ENCODE data around the gene GLIS1.

- TF ChIP-seq EP300 (IDR thresholded peaks at IDR 0.05), result no peak
- no peak for TF ChIP-seq POLR2A (IDR thresholded peaks at IDR 0.05)
- TF ChIP-seq, protein P1, sequence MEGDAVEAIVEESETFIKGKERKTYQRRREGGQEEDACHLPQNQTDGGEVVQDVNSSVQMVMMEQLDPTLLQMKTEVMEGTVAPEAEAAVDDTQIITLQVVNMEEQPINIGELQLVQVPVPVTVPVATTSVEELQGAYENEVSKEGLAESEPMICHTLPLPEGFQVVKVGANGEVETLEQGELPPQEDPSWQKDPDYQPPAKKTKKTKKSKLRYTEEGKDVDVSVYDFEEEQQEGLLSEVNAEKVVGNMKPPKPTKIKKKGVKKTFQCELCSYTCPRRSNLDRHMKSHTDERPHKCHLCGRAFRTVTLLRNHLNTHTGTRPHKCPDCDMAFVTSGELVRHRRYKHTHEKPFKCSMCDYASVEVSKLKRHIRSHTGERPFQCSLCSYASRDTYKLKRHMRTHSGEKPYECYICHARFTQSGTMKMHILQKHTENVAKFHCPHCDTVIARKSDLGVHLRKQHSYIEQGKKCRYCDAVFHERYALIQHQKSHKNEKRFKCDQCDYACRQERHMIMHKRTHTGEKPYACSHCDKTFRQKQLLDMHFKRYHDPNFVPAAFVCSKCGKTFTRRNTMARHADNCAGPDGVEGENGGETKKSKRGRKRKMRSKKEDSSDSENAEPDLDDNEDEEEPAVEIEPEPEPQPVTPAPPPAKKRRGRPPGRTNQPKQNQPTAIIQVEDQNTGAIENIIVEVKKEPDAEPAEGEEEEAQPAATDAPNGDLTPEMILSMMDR (IDR thresholded peaks at IDR 0.05), result no peak
Observed at GRCh38 chr1:53656747-53657530, 82.0 kb downstream of the GLIS1 start.

All from ovary (tissue), 3 donors.